Raji (cell line): ENCODE results near the gene SMYD3.

ENCODE experiments used
- POLR2A ChIP-seq: IDR thresholded peaks from 2 replicates; pipeline ENCODE4 v1.6.1; 2011; ENCODE audit warnings: low read depth, low read length, control low read depth; ENCODE audit not compliant: insufficient read depth

The SMYD3 gene

DNA sequence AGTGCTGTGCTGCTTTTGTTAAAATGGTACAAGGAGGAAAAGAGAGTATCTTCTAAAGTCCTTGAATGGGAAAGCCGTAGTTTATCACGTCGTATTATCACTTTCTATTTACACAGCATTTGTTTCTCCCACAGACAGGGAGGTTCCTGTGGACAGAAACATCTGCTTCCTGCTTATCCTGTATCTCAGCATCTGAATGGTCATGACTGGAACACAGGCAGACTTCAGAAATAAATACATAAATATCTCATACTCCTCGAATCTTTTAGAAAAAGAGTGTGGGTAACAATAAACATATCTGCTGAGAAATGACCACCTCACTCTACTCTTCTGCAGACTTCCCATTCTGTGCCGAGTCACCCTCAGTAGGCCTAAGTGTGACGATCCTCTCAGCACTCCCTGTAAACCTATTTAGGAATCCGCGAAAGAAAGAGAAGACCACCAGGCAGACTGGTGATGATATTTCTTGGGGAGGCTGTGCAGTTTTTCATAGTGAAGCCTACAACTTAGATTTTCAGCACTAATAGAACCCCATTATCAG, 393.5 kb downstream of the SMYD3 start:
- no peak for TF ChIP-seq POLR2A

GRCh38 chr1:246111570-246111969, 395.5 kb downstream of the SMYD3 start:
- TF ChIP-seq POLR2A = no peak

DNA sequence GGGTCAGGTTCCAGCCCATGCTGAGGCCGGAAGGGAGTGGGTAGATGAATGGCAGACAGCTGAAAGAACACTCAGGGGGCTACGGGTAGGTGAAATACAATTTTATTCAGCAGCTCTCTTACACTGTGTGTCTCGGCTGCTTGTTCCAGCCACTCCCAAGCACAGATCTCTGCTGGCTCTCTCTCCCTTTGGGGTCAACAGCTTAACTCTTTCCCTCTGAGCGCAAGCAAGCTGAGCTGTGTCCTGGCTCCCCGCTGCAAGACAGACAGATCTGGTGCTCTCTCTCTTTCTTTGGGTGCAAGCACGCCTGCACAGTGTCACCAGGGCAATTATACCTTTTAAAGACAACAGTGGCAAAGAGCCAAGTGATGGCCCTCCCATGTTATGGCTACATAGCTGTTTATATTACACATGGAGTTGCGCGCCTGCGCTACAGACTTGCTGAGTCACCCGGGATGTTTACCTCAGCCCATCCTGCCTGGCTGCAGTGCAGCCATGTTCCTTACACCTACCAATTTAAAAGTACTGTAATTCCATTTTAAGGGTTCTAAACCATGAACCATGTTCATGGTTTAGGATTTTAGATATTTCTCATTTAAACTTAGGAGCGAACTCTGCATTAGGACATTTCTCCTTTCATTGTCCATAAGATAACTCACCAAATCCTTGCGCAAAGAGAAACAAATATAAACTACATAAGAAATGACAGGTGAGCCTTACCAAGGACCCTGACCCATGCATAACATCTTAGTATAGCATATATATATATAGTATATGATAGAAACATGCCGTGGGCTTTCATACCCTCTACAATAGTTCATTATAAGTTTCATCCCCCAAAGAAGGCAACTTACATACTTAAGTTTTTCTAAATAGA, 396.5 kb downstream of the SMYD3 start:
- TF ChIP-seq POLR2A = no peak

DNA sequence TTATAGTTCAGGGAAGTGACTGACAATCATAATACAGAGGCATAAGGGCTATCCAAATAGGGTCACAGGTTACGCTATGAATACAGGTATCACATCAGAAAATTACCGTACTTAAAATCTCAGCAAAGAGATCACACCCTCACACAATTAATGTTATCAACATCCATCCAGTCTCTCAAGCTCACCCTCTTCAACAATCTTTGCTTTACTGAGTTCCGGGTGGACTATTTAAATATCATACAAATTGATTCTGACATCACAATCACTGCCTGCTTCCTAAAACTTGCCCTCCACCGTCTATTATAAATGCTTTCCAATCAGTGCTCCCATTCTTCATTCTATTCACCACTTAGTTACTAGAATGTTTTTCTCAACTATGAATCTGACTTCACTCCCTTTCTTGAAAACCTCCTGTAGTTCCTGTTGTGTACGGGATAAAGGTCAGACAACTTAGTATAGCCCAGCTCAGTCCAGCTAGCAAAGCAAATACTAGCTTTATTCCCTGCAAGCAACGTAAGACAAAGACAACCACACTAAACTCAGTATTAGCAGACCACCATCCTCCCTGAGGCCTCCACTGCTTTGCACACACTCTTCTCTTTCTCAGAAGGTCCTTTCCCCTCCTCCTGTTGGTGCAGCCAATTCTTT, 398.7 kb downstream of the SMYD3 start:
- no peak for TF ChIP-seq POLR2A

DNA sequence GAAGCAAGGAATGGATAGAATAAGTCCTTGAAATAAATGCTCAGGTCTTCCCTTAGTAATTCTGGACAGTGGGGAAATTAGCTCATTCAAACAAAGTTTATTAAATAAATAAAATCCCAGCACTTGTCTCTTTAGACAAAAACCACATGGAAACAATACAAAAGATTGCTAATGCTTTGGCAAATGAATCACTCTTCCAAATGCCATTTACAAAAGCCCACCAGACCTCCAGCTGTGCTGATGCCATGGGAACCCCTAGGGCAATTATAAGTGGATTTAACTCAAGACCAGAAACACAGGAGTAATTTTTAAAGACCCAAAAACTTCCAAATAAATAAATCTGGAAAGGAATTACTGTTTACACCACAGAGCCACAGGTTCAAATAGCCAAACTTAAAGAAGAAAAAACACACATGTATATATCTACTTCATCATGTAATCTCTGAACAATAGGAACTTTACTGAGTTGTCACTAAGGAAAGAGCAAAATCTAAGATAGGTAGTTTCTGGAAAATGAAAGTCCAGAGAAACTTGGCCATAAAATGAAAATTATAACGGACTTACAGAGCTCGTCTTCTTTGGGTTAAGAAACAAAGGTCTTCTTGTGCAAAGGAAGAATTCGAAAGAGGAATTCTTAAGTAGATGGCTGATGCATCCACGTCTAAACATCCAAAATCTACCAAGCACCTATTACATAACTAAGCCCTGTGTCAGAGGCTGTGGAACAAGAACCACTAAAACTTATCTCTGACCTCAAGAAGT, 399.4 kb downstream of the SMYD3 start:
- TF ChIP-seq POLR2A = no peak

- TF ChIP-seq POLR2A = no peak
Observed at GRCh38 chr1:246106342-246106763, 400.7 kb downstream of the SMYD3 start.

DNA sequence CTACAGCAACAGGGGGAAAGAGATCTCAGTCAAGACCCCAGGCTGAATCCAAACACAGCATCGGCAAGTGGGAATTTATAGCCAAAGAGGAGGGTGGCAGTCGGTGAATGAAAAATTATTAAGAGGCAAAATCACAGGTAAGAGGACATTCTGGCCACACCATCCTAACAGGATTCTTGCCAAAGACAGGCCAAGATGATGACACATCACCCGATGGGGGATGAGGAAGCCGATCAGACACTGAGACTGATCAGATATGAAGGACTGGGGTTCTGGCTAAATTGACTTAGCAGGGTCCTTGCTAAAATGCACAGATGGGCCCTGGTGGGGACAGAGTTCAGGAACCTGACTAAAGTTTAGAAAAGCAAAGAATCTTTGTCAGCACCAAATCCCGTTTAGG, 402.2 kb downstream of the SMYD3 start:
- TF ChIP-seq POLR2A = no peak

DNA sequence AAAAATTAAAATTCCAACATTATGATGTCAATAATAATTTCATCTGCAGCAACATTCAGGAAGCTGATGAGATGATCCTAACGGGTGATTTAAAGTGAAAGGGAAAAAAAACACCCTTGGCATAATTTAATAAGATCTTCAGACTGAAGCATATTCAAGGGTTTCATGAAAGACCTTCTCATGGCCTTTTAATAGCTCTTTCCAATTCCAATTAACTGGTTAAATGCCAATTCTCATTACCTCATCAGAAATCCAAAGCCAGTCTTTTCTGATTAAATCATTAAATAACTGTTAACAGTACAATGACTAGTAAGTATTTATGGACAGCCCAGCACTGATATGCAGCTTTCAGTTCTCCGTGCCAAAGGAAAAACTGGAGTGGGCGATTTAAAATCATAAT, 407.5 kb downstream of the SMYD3 start:
- no peak for TF ChIP-seq POLR2A

DNA sequence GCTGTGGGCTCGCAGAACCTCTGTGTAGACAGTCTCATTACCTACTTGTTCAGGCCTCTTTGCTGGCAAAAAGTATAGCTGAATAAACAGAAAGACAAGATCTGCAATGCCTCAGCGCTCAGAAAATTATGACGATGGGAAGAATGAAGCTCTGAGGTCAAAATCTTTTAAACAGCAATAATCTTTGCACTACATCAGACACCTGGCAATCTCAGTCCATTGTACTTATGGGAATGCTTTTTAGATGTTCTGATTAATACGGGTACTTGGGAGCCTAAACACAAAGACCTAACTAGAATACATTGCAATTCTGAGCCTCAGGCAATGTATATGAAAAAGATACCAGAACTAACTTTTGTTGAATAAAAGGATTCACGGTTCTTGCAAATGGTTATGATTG, 410.7 kb downstream of the SMYD3 start:
- no peak for TF ChIP-seq POLR2A

GRCh38 chr1:246095443-246095842, 411.6 kb downstream of the SMYD3 start:
- no peak for TF ChIP-seq POLR2A

DNA sequence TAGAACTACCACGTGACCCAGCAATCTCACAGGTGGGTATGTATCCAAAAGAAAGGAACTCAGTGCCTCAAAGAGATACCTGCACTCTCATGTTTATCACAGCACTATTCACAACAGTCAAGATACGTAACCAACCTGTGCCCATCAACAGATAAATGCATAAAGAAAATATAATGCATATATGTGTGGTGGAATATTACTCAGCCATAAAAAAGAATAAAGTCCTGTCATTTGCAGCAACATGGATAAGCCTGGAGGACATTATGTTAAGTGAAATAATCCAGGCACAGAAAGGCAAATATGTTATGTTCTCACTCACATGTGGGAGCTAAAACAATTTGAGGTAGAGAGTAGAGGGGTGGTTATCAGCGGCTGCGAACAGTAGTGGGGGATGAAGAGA, 413.8 kb downstream of the SMYD3 start:
- no peak for TF ChIP-seq POLR2A

DNA sequence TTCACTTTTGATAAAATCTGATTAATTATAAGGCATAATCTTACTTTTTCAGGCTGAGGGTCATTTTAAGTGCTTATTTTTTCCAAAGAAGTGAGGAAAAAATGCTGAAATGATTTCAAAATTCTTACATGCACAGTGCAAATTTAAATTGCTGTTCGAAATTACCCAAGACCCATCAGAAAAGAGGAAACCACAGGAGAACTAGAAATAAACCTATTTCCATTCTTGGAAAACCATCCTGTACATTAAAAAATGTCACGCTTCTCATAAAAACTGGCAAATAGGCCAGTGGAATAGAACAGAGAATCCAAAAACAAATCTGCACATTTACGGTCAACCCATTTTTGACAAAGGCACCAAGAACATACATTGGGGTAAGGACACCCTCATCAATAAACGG, 414.9 kb downstream of the SMYD3 start:
- TF ChIP-seq POLR2A = no peak

- no peak for TF ChIP-seq POLR2A
Observed at GRCh38 chr1:246091477-246091876, 415.6 kb downstream of the SMYD3 start.

DNA sequence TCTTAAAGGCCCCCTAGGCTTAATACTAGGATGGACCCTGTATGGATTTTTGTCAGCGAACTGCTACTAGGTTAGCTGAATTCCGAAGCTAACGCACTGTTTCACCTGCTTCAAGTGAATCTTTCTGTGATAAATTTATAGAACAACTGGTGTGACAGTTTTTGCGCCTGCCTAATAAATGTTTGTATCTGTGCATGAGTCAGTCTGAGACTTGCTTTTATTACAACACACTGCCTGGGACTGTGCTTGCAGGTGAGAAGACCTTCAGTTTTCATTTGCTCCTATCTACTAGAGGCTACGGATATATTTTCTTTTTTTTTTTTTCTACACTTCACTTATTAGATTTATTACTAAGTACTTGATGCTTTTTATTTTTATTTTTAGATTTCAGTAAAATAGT, 420.9 kb downstream of the SMYD3 start:
- no peak for TF ChIP-seq POLR2A

GRCh38 chr1:246083416-246083815, 423.7 kb downstream of the SMYD3 start:
- no peak for TF ChIP-seq POLR2A
